CD14-positive monocyte (primary cell): ENCODE measurements around the gene OXT. TPM values are rescaled to one million over a fixed set of nuclear protein-coding genes. Genes with fewer than 3 reads are reported as not detected.
"Not testable (repeated sequence)": the region's sequence is repeated elsewhere in the genome, so short reads cannot be mapped to it uniquely, and the experiment has no call there.

Experiments
- DNase-seq, 3 donors: peaks; one replicate each; pipeline ENCODE4 v3.0.0-alpha.2; 2011 to 2022
- H2AFZ ChIP-seq: 2 replicates; pipeline ENCODE4 v1.6.0; 2012; ENCODE audit warnings: mild to moderate bottlenecking, low read depth, low read length, inconsistent platforms; ENCODE audit not compliant: insufficient read depth, poor library complexity, severe bottlenecking
- H3K27ac ChIP-seq, 2 donors: 1 replicate in 1 of 2; 2 replicates in 1 of 2; pipeline ENCODE4 v1.5.1; 2012 to 2013; ENCODE audit warnings: low read length in 2 of 2, control low read depth in 1 of 2, inconsistent platforms in 1 of 2, low read depth in 1 of 2, mild to moderate bottlenecking in 1 of 2
- H3K27me3 ChIP-seq, 2 donors: one replicate each; pipeline versions ENCODE4 v1.6.0 to v1.6.1; 2011 to 2013; ENCODE audit warnings: low read length in 2 of 2; ENCODE audit not compliant: control insufficient read depth in 2 of 2, insufficient read depth in 2 of 2
- H3K36me3 ChIP-seq, 2 donors: replicated peaks in 1 of 2; 1 replicate in 1 of 2; 2 replicates in 1 of 2; pipeline versions ENCODE4 v1.5.1 to v1.6.1; 2012 to 2013; ENCODE audit warnings: low read length in 2 of 2, control low read depth in 1 of 2, inconsistent platforms in 1 of 2, mild to moderate bottlenecking in 1 of 2; ENCODE audit not compliant: insufficient read depth in 2 of 2, control insufficient read depth in 1 of 2
- H3K4me1 ChIP-seq, 2 donors: 1 replicate in 1 of 2; 2 replicates in 1 of 2; pipeline versions ENCODE4 v1.5.1 to v1.6.1; 2012 to 2013; ENCODE audit warnings: low read length in 2 of 2, control low read depth in 1 of 2, inconsistent platforms in 1 of 2, mild to moderate bottlenecking in 1 of 2, moderate library complexity in 1 of 2; ENCODE audit not compliant: insufficient read depth in 2 of 2, control insufficient read depth in 1 of 2
- H3K4me2 ChIP-seq: replicated peaks from 2 replicates; pipeline ENCODE3; 2012; ENCODE audit warnings: low read length, moderate library complexity, mild to moderate bottlenecking; ENCODE audit not compliant: poor library complexity, severe bottlenecking; ENCODE audit errors: extremely low read depth
- H3K4me3 ChIP-seq, 3 experiments: fragments of 200-600 bp in 1 of 3; sonication (generic) in 1 of 3; replicated peaks in 1 of 3; 1 replicate in 2 of 3; 2 replicates in 1 of 3; pipeline ENCODE4 v1.5.1; 2011 to 2013; ENCODE audit warnings: low read length in 3 of 3, mild to moderate bottlenecking in 3 of 3, control low read depth in 2 of 3, low read depth in 2 of 3, inconsistent platforms in 1 of 3, moderate library complexity in 1 of 3
- H3K79me2 ChIP-seq: 2 replicates; pipeline ENCODE4 v1.6.0; 2012; ENCODE audit warnings: mild to moderate bottlenecking, control low read depth, inconsistent platforms, low read length, moderate library complexity; ENCODE audit not compliant: insufficient read depth
- H3K9ac ChIP-seq: 2 replicates; pipeline ENCODE4 v1.6.0; 2017; ENCODE audit warnings: low read length, mild to moderate bottlenecking; ENCODE audit not compliant: insufficient read depth, poor library complexity, severe bottlenecking
- H3K9me3 ChIP-seq, 2 donors: replicated peaks in 1 of 2; 1 replicate in 1 of 2; 2 replicates in 1 of 2; pipeline versions ENCODE4 v1.5.1 to v1.6.1; 2012 to 2013; ENCODE audit warnings: low read length in 2 of 2, control low read depth in 1 of 2; ENCODE audit not compliant: control insufficient read depth in 1 of 2, insufficient read depth in 1 of 2
- H4K20me1 ChIP-seq: 2 replicates; pipeline ENCODE4 v1.6.0; 2012; ENCODE audit warnings: mild to moderate bottlenecking, low read length, control low read depth, moderate library complexity; ENCODE audit not compliant: insufficient read depth
- H3K27ac Mint-ChIP-seq, 7 donors: one replicate each; pipeline ENCODE4 v1.8.0; 2020; ENCODE audit warnings: mild to moderate bottlenecking in 7 of 7, mixed read lengths in 7 of 7, moderate library complexity in 6 of 7, inconsistent platforms in 2 of 7
- H3K27me3 Mint-ChIP-seq, 3 donors: one replicate each; pipeline ENCODE4 v1.8.0; 2021 to 2022; ENCODE audit warnings: low read depth in 3 of 3, mild to moderate bottlenecking in 3 of 3, mixed read lengths in 3 of 3, moderate library complexity in 3 of 3, inconsistent platforms in 1 of 3
- H3K36me3 Mint-ChIP-seq, 2 donors: one replicate each; pipeline ENCODE4 v1.8.0; 2020; ENCODE audit warnings: mixed read lengths in 2 of 2, inconsistent platforms in 1 of 2, mild to moderate bottlenecking in 1 of 2
- H3K4me1 Mint-ChIP-seq: one replicate; pipeline ENCODE4 v1.8.0; 2020; ENCODE audit warnings: mild to moderate bottlenecking, mixed read lengths
- H3K4me3 Mint-ChIP-seq, 2 donors: one replicate each; pipeline ENCODE4 v1.8.0; 2020; ENCODE audit warnings: mild to moderate bottlenecking in 2 of 2, mixed read lengths in 2 of 2, moderate library complexity in 1 of 2
- H3K9me3 Mint-ChIP-seq, 7 donors: one replicate each; pipeline ENCODE4 v1.8.0; 2020 to 2022; ENCODE audit warnings: mixed read lengths in 7 of 7, mild to moderate bottlenecking in 6 of 7, moderate library complexity in 6 of 7, inconsistent platforms in 2 of 7
- CTCF ChIP-seq: fragments of 200-600 bp; IDR thresholded peaks from one replicate; pipeline ENCODE4 v1.8.0; 2022; ENCODE audit warnings: antibody characterized with exemption, mild to moderate bottlenecking
- WGBS: methylation state at CpG from one replicate; pipeline ENCODE4 v1.1.5; 2013; ENCODE audit warnings: missing lambda C conversion rate; ENCODE audit not compliant: insufficient coverage; 5-methylcytosine and 5-hydroxymethylcytosine counted together
- intact Hi-C, 2 donors: fragments of 100-400 bp; cut with micrococcal nuclease; formaldehyde crosslinking; loops; one replicate each; pipeline versions ENCODE4 v1.15.0 to v1.15.1; 2023
- polyA plus RNA-seq, 3 donors: library from polyadenylated mRNA; depleted of rRNA in 1 of 3; unstranded in 2 of 3; stranded (reverse) in 1 of 3; fragments of 300-500 nt in 2 of 3; fragments of >200 nt in 1 of 3; fragmentation: Illumina TruSeq in 2 of 3; gene quantifications; 1 replicate in 2 of 3; 2 replicates in 1 of 3; pipeline ENCODE4 v1.2.3, GENCODE V29; 2012 to 2021

OXT gene
- polyA plus RNA-seq, 3 donors, result not detected

- DNase-seq, result no peak
- H3K4me3 ChIP-seq, result no peak overlapping the region
- Mint-ChIP-seq H3K27me3 (peaks cover 0 to 2% (median 0%) of the 10 kb centered on the region in 3 donors), H3K9me3 (no peaks in the 10 kb centered on the region), H3K4me3 (no peak overlapping the region), H3K27ac (no peak overlapping the region), H3K4me1 (peaks cover 24% of the 10 kb centered on the region), H3K36me3 (peaks cover 42 to 59% of the 10 kb centered on the region in 2 donors)
- no peak overlapping the region for H2AFZ ChIP-seq
- no peak overlapping the region for H3K27ac ChIP-seq
- intact Hi-C loops, result loop anchor here (5.0 kb wide), 2 partner anchors 64 to 201 kb away; no protein-coding TSS in a partner anchor
- no peaks in the 10 kb centered on the region for H3K27me3 ChIP-seq
- WGBS, result 100% methylated on average over 2 of the region's 4 CpGs
- peaks cover 10 to 12% of the 10 kb centered on the region in 2 donors for H3K4me1 ChIP-seq
- peaks cover 8 to 42% of the 10 kb centered on the region in 2 donors for H3K36me3 ChIP-seq
- H4K20me1 ChIP-seq, result peaks cover 26% of the 10 kb centered on the region
- no peaks in the 10 kb centered on the region for H3K9me3 ChIP-seq
- no peaks in the 10 kb centered on the region for H3K79me2 ChIP-seq
- no peak overlapping the region for H3K9ac ChIP-seq
- no peak for TF ChIP-seq CTCF
- H3K4me2 ChIP-seq, result no peak overlapping the region
Measured at GRCh38 chr20:3116341-3116740, 44.9 kb downstream of the OXT start.

GRCh38 chr20:3117839-3118379 lies 46.5 kb downstream of the OXT start:
- WGBS, result no CpG with 5 or more reads among the region's 14 CpGs
- Histone ChIP-seq H3K4me3 (peak overlapping the region in 1 of 3 experiments; percentile 11), H4K20me1 (peaks cover 26% of the 10 kb centered on the region), H3K4me1 (peaks cover 9 to 10% of the 10 kb centered on the region in 2 donors), H3K9me3 (peaks cover 8 to 10% of the 10 kb centered on the region in 2 donors), H3K9ac (peak overlapping the region; percentile 15), H3K36me3 (peaks cover 24 to 52% of the 10 kb centered on the region in 2 donors)
- intact Hi-C loops, result loop anchor here (5.0 kb wide), 2 partner anchors 66 to 199 kb away; no protein-coding TSS in a partner anchor
- DNase-seq, result peak; percentile 54 to 57 (median 56)
- peaks cover 51 to 65% of the 10 kb centered on the region in 2 donors for H3K36me3 Mint-ChIP-seq
- H3K4me2 ChIP-seq, H3K27me3 Mint-ChIP-seq, H3K27ac ChIP-seq, H3K27me3 ChIP-seq, H2AFZ ChIP-seq, H3K79me2 ChIP-seq: not testable (repeated sequence)
- H3K27ac Mint-ChIP-seq, result peak overlapping the region in 2 of 7 donors; percentile 42 to 56
- H3K4me1 Mint-ChIP-seq, result peaks cover 15% of the 10 kb centered on the region
- peaks cover 4 to 10% (median 8%) of the 10 kb centered on the region in 7 donors for H3K9me3 Mint-ChIP-seq
- H3K4me3 Mint-ChIP-seq, result peak overlapping the region; percentile 39 to 53
- peak; percentile 83 for TF ChIP-seq CTCF
